Neural cell (in vitro differentiated cells): ENCODE results near the gene MRPL34. TPM values are rescaled to one million over a fixed set of nuclear protein-coding genes. Genes with fewer than 3 reads are reported as not detected.

Experiments used
- H2AFZ ChIP-seq: fragments of 200-600, 300-800 bp; sonication (generic), shearing (Covaris generic); 2 replicates; pipeline ENCODE4 v1.6.0; 2014; ENCODE audit warnings: low read depth, mild to moderate bottlenecking, antibody characterized with exemption, low read length, moderate library complexity
- H3F3A ChIP-seq: fragments of 200-600 bp; shearing (Covaris generic); 2 replicates; pipeline ENCODE4 v1.6.1; 2016; ENCODE audit warnings: mild to moderate bottlenecking, moderate library complexity, mixed read lengths, antibody characterized with exemption, low read length; ENCODE audit not compliant: insufficient read depth, poor library complexity, severe bottlenecking
- H3K27ac ChIP-seq: fragments of 200-600, 300-800 bp; sonication (generic), shearing (Covaris generic); 2 replicates; pipeline ENCODE4 v1.5.1; 2014; ENCODE audit warnings: mild to moderate bottlenecking, low read length, moderate library complexity
- H3K27me3 ChIP-seq: fragments of 300-800, 200-600 bp; sonication (generic), shearing (Covaris generic); 2 replicates; pipeline ENCODE4 v1.6.0; 2014; ENCODE audit warnings: mild to moderate bottlenecking, low read depth, low read length, moderate library complexity; ENCODE audit not compliant: insufficient read depth
- H3K36me3 ChIP-seq: fragments of 300-800, 200-600 bp; sonication (generic), shearing (Covaris generic); 2 replicates; pipeline ENCODE4 v1.5.1; 2014; ENCODE audit warnings: mild to moderate bottlenecking, antibody characterized with exemption, low read length, moderate library complexity; ENCODE audit not compliant: insufficient read depth
- H3K4me2 ChIP-seq: fragments of 300-800, 200-600 bp; sonication (generic), shearing (Covaris generic); 2 replicates; pipeline ENCODE4 v1.6.0; 2014; ENCODE audit warnings: mild to moderate bottlenecking, low read length
- H3K4me3 ChIP-seq: fragments of 300-800, 200-600 bp; sonication (generic), shearing (Covaris generic); 2 replicates; pipeline ENCODE4 v1.5.1; 2014; ENCODE audit warnings: mild to moderate bottlenecking, low read length, moderate library complexity
- H3K79me2 ChIP-seq: fragments of 200-600 bp; shearing (Covaris generic); replicated peaks from 2 replicates; pipeline ENCODE4 v1.6.0; 2014; ENCODE audit warnings: mild to moderate bottlenecking, low read length, moderate library complexity; ENCODE audit not compliant: insufficient read depth
- H3K9ac ChIP-seq: fragments of 300-800, 200-600 bp; sonication (generic), shearing (Covaris generic); 2 replicates; pipeline ENCODE4 v1.6.1; 2016; ENCODE audit warnings: mild to moderate bottlenecking, low read length, mixed read lengths
- H3K9me2 ChIP-seq: fragments of 200-600 bp; shearing (Covaris generic); 2 replicates; pipeline ENCODE4 v1.6.1; 2016; ENCODE audit warnings: mild to moderate bottlenecking, low read length, mixed read lengths; ENCODE audit not compliant: insufficient read depth
- H3K9me3 ChIP-seq: fragments of 200-600, 300-800 bp; sonication (generic), shearing (Covaris generic); 2 replicates; pipeline ENCODE4 v1.6.1; 2016; ENCODE audit warnings: mild to moderate bottlenecking, mixed run types, low read length, moderate library complexity, mixed read lengths
- H4K20me1 ChIP-seq: fragments of 200-600 bp; shearing (Covaris generic); 2 replicates; pipeline ENCODE4 v1.6.1; 2016; ENCODE audit warnings: mild to moderate bottlenecking, mixed run types; ENCODE audit not compliant: insufficient read depth
- EP300 ChIP-seq: fragments of 450-650 bp; conservative IDR thresholded peaks from 2 replicates; pipeline ENCODE4 v1.6.1; 2014; ENCODE audit warnings: antibody characterized with exemption, mild to moderate bottlenecking, moderate library complexity; ENCODE audit not compliant: poor library complexity, severe bottlenecking
- EZH2 ChIP-seq: fragments of 200-600, 300-800 bp; shearing (Covaris generic), sonication (generic); IDR thresholded peaks from 2 replicates; pipeline ENCODE4 v1.6.1; 2014; ENCODE audit warnings: antibody characterized with exemption, low read length, borderline replicate concordance, mild to moderate bottlenecking; ENCODE audit not compliant: insufficient read depth, poor library complexity, severe bottlenecking
- MXI1 ChIP-seq: fragments of 450-650 bp; conservative IDR thresholded peaks from 2 replicates; pipeline ENCODE4 v1.6.1; 2014; ENCODE audit warnings: antibody characterized with exemption, mild to moderate bottlenecking; ENCODE audit not compliant: poor library complexity, severe bottlenecking
- POLR2AphosphoS5 ChIP-seq: IDR thresholded peaks from 2 replicates; pipeline ENCODE4 v1.6.1; 2012
- RAD21 ChIP-seq: fragments of 450-650 bp; conservative IDR thresholded peaks from 2 replicates; pipeline ENCODE4 v1.6.1; 2014; ENCODE audit warnings: antibody characterized with exemption, mild to moderate bottlenecking, moderate library complexity
- SMC3 ChIP-seq: fragments of 450-650 bp; conservative IDR thresholded peaks from 2 replicates; pipeline ENCODE4 v1.6.1; 2014; ENCODE audit warnings: antibody characterized with exemption, mild to moderate bottlenecking, moderate library complexity; ENCODE audit not compliant: poor library complexity
- TAF1 ChIP-seq: IDR thresholded peaks from 2 replicates; pipeline ENCODE4 v1.6.1; 2012; ENCODE audit warnings: low read depth
- polyA plus RNA-seq: library from polyadenylated mRNA; depleted of rRNA; stranded (reverse); fragments of >200 nt; gene quantifications from 2 replicates; pipeline ENCODE4 v1.2.3, GENCODE V29; 2014
- TF ChIP-seq, protein P1 (sequence below): IDR thresholded peaks from 2 replicates; pipeline ENCODE4 v1.6.1; 2012; ENCODE audit warnings: borderline replicate concordance
- TF ChIP-seq, protein P2 (sequence below): fragments of 450-650 bp; IDR thresholded peaks from 2 replicates; pipeline ENCODE4 v1.5.1; 2014; ENCODE audit warnings: antibody characterized with exemption, mild to moderate bottlenecking, moderate library complexity; ENCODE audit not compliant: poor library complexity, severe bottlenecking

The MRPL34 gene
- polyA plus RNA-seq, 1 donor from 2014 or later = 61.7 TPM

DNA sequence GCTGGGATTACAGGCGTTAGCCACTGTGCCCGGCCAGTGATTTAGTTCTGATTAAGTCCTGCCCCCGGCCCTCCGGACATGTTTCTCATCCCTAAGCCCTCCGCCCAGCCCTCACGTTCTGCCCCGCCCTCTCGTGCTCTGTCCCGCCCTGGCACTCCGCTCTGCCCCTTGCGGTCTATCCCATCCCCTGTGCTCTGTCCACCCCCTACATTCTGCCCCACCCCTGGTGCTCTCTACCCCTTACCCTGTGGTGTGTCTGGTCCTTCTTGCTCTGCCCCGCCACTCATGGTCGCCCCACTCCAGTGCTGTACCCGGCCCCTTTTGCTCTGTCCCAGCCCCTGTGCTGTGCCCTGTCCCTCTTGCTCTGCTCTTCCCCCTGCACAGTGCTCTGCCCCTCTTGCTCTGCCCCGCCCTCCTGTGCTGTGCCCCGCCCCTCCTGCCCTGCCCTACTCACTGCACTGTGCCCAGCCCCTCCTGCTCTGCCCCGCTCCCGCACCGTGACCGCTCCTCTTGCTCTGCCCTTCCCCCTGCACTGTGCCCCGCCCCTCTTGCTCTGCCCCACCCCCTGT is 34.7 kb downstream of the MRPL34 start:
- H4K20me1 ChIP-seq = no peaks in the 10 kb centered on the region
- no peak overlapping the region for H3K4me3 ChIP-seq
- TF ChIP-seq EP300 (no peak), SMC3 (no peak), MXI1 (no peak), EZH2 (no peak), TAF1 (no peak), POLR2AphosphoS5 (no peak)
- TF ChIP-seq, protein P1, sequence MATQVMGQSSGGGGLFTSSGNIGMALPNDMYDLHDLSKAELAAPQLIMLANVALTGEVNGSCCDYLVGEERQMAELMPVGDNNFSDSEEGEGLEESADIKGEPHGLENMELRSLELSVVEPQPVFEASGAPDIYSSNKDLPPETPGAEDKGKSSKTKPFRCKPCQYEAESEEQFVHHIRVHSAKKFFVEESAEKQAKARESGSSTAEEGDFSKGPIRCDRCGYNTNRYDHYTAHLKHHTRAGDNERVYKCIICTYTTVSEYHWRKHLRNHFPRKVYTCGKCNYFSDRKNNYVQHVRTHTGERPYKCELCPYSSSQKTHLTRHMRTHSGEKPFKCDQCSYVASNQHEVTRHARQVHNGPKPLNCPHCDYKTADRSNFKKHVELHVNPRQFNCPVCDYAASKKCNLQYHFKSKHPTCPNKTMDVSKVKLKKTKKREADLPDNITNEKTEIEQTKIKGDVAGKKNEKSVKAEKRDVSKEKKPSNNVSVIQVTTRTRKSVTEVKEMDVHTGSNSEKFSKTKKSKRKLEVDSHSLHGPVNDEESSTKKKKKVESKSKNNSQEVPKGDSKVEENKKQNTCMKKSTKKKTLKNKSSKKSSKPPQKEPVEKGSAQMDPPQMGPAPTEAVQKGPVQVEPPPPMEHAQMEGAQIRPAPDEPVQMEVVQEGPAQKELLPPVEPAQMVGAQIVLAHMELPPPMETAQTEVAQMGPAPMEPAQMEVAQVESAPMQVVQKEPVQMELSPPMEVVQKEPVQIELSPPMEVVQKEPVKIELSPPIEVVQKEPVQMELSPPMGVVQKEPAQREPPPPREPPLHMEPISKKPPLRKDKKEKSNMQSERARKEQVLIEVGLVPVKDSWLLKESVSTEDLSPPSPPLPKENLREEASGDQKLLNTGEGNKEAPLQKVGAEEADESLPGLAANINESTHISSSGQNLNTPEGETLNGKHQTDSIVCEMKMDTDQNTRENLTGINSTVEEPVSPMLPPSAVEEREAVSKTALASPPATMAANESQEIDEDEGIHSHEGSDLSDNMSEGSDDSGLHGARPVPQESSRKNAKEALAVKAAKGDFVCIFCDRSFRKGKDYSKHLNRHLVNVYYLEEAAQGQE = no peak
- TF ChIP-seq, protein P2, sequence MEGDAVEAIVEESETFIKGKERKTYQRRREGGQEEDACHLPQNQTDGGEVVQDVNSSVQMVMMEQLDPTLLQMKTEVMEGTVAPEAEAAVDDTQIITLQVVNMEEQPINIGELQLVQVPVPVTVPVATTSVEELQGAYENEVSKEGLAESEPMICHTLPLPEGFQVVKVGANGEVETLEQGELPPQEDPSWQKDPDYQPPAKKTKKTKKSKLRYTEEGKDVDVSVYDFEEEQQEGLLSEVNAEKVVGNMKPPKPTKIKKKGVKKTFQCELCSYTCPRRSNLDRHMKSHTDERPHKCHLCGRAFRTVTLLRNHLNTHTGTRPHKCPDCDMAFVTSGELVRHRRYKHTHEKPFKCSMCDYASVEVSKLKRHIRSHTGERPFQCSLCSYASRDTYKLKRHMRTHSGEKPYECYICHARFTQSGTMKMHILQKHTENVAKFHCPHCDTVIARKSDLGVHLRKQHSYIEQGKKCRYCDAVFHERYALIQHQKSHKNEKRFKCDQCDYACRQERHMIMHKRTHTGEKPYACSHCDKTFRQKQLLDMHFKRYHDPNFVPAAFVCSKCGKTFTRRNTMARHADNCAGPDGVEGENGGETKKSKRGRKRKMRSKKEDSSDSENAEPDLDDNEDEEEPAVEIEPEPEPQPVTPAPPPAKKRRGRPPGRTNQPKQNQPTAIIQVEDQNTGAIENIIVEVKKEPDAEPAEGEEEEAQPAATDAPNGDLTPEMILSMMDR = no peak
- H3K27me3 ChIP-seq = no peaks in the 10 kb centered on the region
- H3K4me2 ChIP-seq = no peak overlapping the region
- H2AFZ ChIP-seq = no peak overlapping the region
- no peak overlapping the region for H3K27ac ChIP-seq
- H3K9me3 ChIP-seq = no peaks in the 10 kb centered on the region
- no peaks in the 10 kb centered on the region for H3K79me2 ChIP-seq
- H3K36me3 ChIP-seq = no peaks in the 10 kb centered on the region
- no peaks in the 10 kb centered on the region for H3K9me2 ChIP-seq
- H3F3A ChIP-seq = peaks cover 6% of the 10 kb centered on the region
- no peak overlapping the region for H3K9ac ChIP-seq

DNA sequence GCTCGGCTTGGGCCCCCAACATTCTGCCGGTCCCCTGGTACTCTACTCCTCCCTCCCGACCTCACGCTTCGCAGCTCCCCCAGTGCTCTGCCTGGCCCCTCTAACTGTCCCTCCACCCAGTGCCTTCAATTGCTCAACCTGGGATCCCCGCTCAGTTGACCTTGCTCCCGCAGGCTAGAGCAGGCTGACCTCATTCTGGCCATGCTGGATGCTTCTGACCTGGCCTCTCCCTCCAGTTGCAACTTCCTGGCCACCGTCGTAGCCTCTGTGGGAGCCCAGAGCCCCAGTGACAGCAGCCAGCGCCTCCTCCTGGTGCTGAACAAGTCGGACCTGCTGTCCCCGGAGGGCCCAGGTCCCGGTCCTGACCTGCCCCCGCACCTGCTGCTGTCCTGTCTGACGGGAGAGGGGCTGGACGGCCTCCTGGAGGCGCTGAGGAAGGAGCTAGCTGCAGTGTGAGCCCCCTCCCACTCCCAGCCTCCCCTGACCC is 35.2 kb downstream of the MRPL34 start:
- Histone ChIP-seq H2AFZ (no peak overlapping the region), H3K79me2 (no peaks in the 10 kb centered on the region), H3K4me3 (no peak overlapping the region), H3F3A (peaks cover 6% of the 10 kb centered on the region), H3K27ac (no peak overlapping the region), H3K9me2 (no peaks in the 10 kb centered on the region), H3K9ac (no peak overlapping the region), H3K4me2 (no peak overlapping the region), H4K20me1 (no peaks in the 10 kb centered on the region), H3K36me3 (no peaks in the 10 kb centered on the region), H3K27me3 (no peaks in the 10 kb centered on the region), H3K9me3 (no peaks in the 10 kb centered on the region)
- no peak for TF ChIP-seq POLR2AphosphoS5
- no peak for TF ChIP-seq RAD21
- TF ChIP-seq, protein P2 = no peak
- no peak for TF ChIP-seq EP300
- TF ChIP-seq TAF1 = no peak
- TF ChIP-seq EZH2 = no peak
- no peak for TF ChIP-seq MXI1
- no peak for TF ChIP-seq SMC3
